ENCODE data around the gene MPZL3.

MPZL3 gene

GRCh38 chr11:118240999-118241763 is 11.0 kb downstream of the MPZL3 start:
- no peaks in the 10 kb centered on the region for H3K36me3 ChIP-seq (ENCODE audit: control insufficient read depth, insufficient read depth, low read length, severe bottlenecking)
- H3K27me3 ChIP-seq (replicated peaks; ENCODE audit: control insufficient read depth, insufficient read depth, low read length) = peaks cover 15% of the 10 kb centered on the region
- H3K9me3 ChIP-seq (ENCODE audit: control insufficient read depth, low read length) = no peaks in the 10 kb centered on the region
- peaks cover 11% of the 10 kb centered on the region for H3K4me1 ChIP-seq (ENCODE audit: control insufficient read depth, insufficient read depth, low read length)
- H3K4me3 ChIP-seq (ENCODE audit: low read length) = no peak overlapping the region
- no peak overlapping the region for H3K9ac ChIP-seq (ENCODE audit: low read length)
- peak; percentile 6 for DNase-seq (ENCODE audit: low read depth)

GRCh38 chr11:118239509-118240205 is 12.5 kb downstream of the MPZL3 start:
- Histone ChIP-seq H3K9me3 (ENCODE audit: control insufficient read depth, low read length) (no peaks in the 10 kb centered on the region), H3K27me3 (replicated peaks; ENCODE audit: control insufficient read depth, insufficient read depth, low read length) (peaks cover 27% of the 10 kb centered on the region), H3K4me3 (ENCODE audit: low read length) (no peak overlapping the region), H3K9ac (ENCODE audit: low read length) (no peak overlapping the region), H3K4me1 (ENCODE audit: control insufficient read depth, insufficient read depth, low read length) (peaks cover 11% of the 10 kb centered on the region), H3K36me3 (ENCODE audit: control insufficient read depth, insufficient read depth, low read length, severe bottlenecking) (no peaks in the 10 kb centered on the region)
- DNase-seq (ENCODE audit: low read depth) = no peak

- H3K9me3 ChIP-seq (ENCODE audit: control insufficient read depth, low read length) = no peaks in the 10 kb centered on the region
- no peak for DNase-seq (ENCODE audit: low read depth)
- no peak overlapping the region for H3K9ac ChIP-seq (ENCODE audit: low read length)
- H3K27me3 ChIP-seq (replicated peaks; ENCODE audit: control insufficient read depth, insufficient read depth, low read length) = peaks cover 29% of the 10 kb centered on the region
- H3K36me3 ChIP-seq (ENCODE audit: control insufficient read depth, insufficient read depth, low read length, severe bottlenecking) = no peaks in the 10 kb centered on the region
- H3K4me1 ChIP-seq (ENCODE audit: control insufficient read depth, insufficient read depth, low read length) = peaks cover 11% of the 10 kb centered on the region
- no peak overlapping the region for H3K4me3 ChIP-seq (ENCODE audit: low read length)
These were observed 13.2 kb downstream of the MPZL3 start for GRCh38 chr11:118238929-118239328.

DNA sequence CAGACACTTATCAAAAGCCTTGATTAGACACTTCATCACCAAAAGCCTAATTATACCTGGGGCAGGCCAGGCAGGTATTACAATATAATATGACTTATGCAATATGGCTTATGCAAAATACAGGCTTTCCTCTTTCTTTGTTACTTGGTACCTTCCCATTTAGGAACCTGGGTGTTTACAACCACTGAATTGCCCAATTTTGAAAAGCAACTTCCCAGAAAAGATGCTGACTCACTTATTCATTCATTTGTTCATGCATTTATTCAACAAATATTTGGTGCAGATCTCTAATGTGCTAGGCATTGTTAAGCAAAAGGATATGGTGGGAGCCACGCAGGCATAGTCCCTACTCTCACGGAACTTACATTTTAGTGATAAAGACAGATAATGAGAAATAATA is 13.7 kb downstream of the MPZL3 start:
- Histone ChIP-seq H3K9me3 (ENCODE audit: control insufficient read depth, low read length) (no peaks in the 10 kb centered on the region), H3K27me3 (replicated peaks; ENCODE audit: control insufficient read depth, insufficient read depth, low read length) (peaks cover 26% of the 10 kb centered on the region), H3K4me1 (ENCODE audit: control insufficient read depth, insufficient read depth, low read length) (peaks cover 11% of the 10 kb centered on the region), H3K4me3 (ENCODE audit: low read length) (no peak overlapping the region), H3K36me3 (ENCODE audit: control insufficient read depth, insufficient read depth, low read length, severe bottlenecking) (no peaks in the 10 kb centered on the region), H3K9ac (ENCODE audit: low read length) (no peak overlapping the region)
- no peak for DNase-seq (ENCODE audit: low read depth)

GRCh38 chr11:118236170-118236569 is 16.0 kb downstream of the MPZL3 start:
- no peaks in the 10 kb centered on the region for H3K9me3 ChIP-seq (ENCODE audit: control insufficient read depth, low read length)
- H3K4me3 ChIP-seq (ENCODE audit: low read length) = no peak overlapping the region
- no peak overlapping the region for H3K9ac ChIP-seq (ENCODE audit: low read length)
- peaks cover 26% of the 10 kb centered on the region for H3K27me3 ChIP-seq (replicated peaks; ENCODE audit: control insufficient read depth, insufficient read depth, low read length)
- no peak for DNase-seq (ENCODE audit: low read depth)
- H3K36me3 ChIP-seq (ENCODE audit: control insufficient read depth, insufficient read depth, low read length, severe bottlenecking) = no peaks in the 10 kb centered on the region
- peaks cover 4% of the 10 kb centered on the region for H3K4me1 ChIP-seq (ENCODE audit: control insufficient read depth, insufficient read depth, low read length)

- Histone ChIP-seq H3K36me3 (ENCODE audit: control insufficient read depth, insufficient read depth, low read length, severe bottlenecking) (no peaks in the 10 kb centered on the region), H3K4me1 (ENCODE audit: control insufficient read depth, insufficient read depth, low read length) (no peaks in the 10 kb centered on the region), H3K9me3 (ENCODE audit: control insufficient read depth, low read length) (no peaks in the 10 kb centered on the region), H3K9ac (ENCODE audit: low read length) (no peak overlapping the region), H3K4me3 (ENCODE audit: low read length) (no peak overlapping the region), H3K27me3 (replicated peaks; ENCODE audit: control insufficient read depth, insufficient read depth, low read length) (peaks cover 26% of the 10 kb centered on the region)
- no peak for DNase-seq (ENCODE audit: low read depth)
These were observed 17.3 kb downstream of the MPZL3 start for GRCh38 chr11:118234833-118235232.

GRCh38 chr11:118233850-118234249 is 18.3 kb downstream of the MPZL3 start:
- no peak overlapping the region for H3K9ac ChIP-seq (ENCODE audit: low read length)
- H3K4me3 ChIP-seq (ENCODE audit: low read length) = no peak overlapping the region
- peaks cover 26% of the 10 kb centered on the region for H3K27me3 ChIP-seq (replicated peaks; ENCODE audit: control insufficient read depth, insufficient read depth, low read length)
- no peaks in the 10 kb centered on the region for H3K4me1 ChIP-seq (ENCODE audit: control insufficient read depth, insufficient read depth, low read length)
- no peak for DNase-seq (ENCODE audit: low read depth)
- no peaks in the 10 kb centered on the region for H3K9me3 ChIP-seq (ENCODE audit: control insufficient read depth, low read length)
- no peaks in the 10 kb centered on the region for H3K36me3 ChIP-seq (ENCODE audit: control insufficient read depth, insufficient read depth, low read length, severe bottlenecking)

GRCh38 chr11:118233377-118233776 is 18.8 kb downstream of the MPZL3 start:
- Histone ChIP-seq H3K4me3 (ENCODE audit: low read length) (no peak overlapping the region), H3K36me3 (ENCODE audit: control insufficient read depth, insufficient read depth, low read length, severe bottlenecking) (no peaks in the 10 kb centered on the region), H3K27me3 (replicated peaks; ENCODE audit: control insufficient read depth, insufficient read depth, low read length) (peaks cover 26% of the 10 kb centered on the region), H3K4me1 (ENCODE audit: control insufficient read depth, insufficient read depth, low read length) (no peaks in the 10 kb centered on the region), H3K9me3 (ENCODE audit: control insufficient read depth, low read length) (no peaks in the 10 kb centered on the region), H3K9ac (ENCODE audit: low read length) (no peak overlapping the region)
- no peak for DNase-seq (ENCODE audit: low read depth)

DNA sequence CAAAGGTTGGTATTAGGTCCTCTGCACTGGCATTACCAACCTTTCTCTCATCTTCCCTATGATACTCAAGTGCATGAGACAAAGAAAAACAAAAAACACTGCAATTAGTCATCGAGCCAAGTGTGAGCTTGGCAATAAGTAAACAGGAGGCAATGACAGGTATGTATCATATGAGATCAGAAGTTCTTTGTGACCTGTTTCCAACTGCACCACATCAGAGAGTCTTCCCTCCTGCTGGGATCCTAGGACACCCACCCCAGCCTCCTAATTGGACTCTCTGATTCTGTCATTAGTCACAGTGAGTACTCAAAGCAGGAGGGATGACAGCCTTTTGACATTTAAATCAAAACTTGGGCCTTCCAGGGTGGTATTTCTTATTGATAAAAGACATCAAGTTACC is 19.5 kb downstream of the MPZL3 start:
- Histone ChIP-seq H3K4me1 (ENCODE audit: control insufficient read depth, insufficient read depth, low read length) (no peaks in the 10 kb centered on the region), H3K27me3 (replicated peaks; ENCODE audit: control insufficient read depth, insufficient read depth, low read length) (peaks cover 26% of the 10 kb centered on the region), H3K4me3 (ENCODE audit: low read length) (no peak overlapping the region), H3K36me3 (ENCODE audit: control insufficient read depth, insufficient read depth, low read length, severe bottlenecking) (no peaks in the 10 kb centered on the region), H3K9me3 (ENCODE audit: control insufficient read depth, low read length) (no peaks in the 10 kb centered on the region), H3K9ac (ENCODE audit: low read length) (no peak overlapping the region)
- DNase-seq (ENCODE audit: low read depth) = no peak

GRCh38 chr11:118231461-118231860 is 20.7 kb downstream of the MPZL3 start:
- Histone ChIP-seq H3K4me1 (ENCODE audit: control insufficient read depth, insufficient read depth, low read length) (peaks cover 5% of the 10 kb centered on the region), H3K27me3 (replicated peaks; ENCODE audit: control insufficient read depth, insufficient read depth, low read length) (peaks cover 22% of the 10 kb centered on the region), H3K9ac (ENCODE audit: low read length) (no peak overlapping the region), H3K4me3 (ENCODE audit: low read length) (no peak overlapping the region), H3K9me3 (ENCODE audit: control insufficient read depth, low read length) (no peaks in the 10 kb centered on the region), H3K36me3 (ENCODE audit: control insufficient read depth, insufficient read depth, low read length, severe bottlenecking) (no peaks in the 10 kb centered on the region)
- DNase-seq (ENCODE audit: low read depth) = no peak

DNA sequence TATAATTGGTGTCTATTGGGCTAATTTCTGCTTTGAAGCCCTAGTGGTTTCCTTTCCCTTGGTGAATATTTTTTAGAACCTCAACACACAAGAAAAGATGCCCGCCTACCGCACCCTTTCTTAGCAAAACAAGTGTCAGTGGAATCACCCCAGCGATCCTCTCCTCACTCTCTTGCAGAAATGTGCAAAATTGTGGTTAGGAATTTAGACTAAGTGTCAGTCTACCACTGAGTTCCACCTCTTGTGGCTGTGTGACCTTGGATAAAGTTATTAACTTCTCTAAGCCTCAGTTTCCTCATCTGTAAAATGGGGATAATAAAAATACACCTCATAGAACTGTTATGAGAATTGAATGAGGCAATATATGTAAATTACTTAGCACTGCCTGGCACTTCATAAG is 22.1 kb downstream of the MPZL3 start:
- Histone ChIP-seq H3K36me3 (ENCODE audit: control insufficient read depth, insufficient read depth, low read length, severe bottlenecking) (no peaks in the 10 kb centered on the region), H3K4me3 (ENCODE audit: low read length) (no peak overlapping the region), H3K9me3 (ENCODE audit: control insufficient read depth, low read length) (no peaks in the 10 kb centered on the region), H3K27me3 (replicated peaks; ENCODE audit: control insufficient read depth, insufficient read depth, low read length) (peaks cover 10% of the 10 kb centered on the region), H3K4me1 (ENCODE audit: control insufficient read depth, insufficient read depth, low read length) (peaks cover 6% of the 10 kb centered on the region), H3K9ac (ENCODE audit: low read length) (no peak overlapping the region)
- no peak for DNase-seq (ENCODE audit: low read depth)
